HG02870 (cell line): Measurements from ENCODE around the gene GGTA1.

Experiments
- ATAC-seq: cut with Tn5 transposase; IDR thresholded peaks from one replicate; pipeline ENCODE4 v1.9.1; 2021; ENCODE audit warnings: mild to moderate bottlenecking, moderate library complexity; ENCODE audit not compliant: unreplicated experiment

Gene GGTA1

GRCh38 chr9:121500165-121500478, 478 bp upstream of the GGTA1 start:
- no peak for ATAC-seq

- ATAC-seq = no peak
Measured at GRCh38 chr9:121499177-121499426, 542 bp downstream of the GGTA1 start.

GRCh38 chr9:121498487-121499176, 1.0 kb downstream of the GGTA1 start:
- peak; percentile 10 for ATAC-seq

GRCh38 chr9:121498150-121498486, 1.5 kb downstream of the GGTA1 start:
- peak; percentile 73 for ATAC-seq

GRCh38 chr9:121495976-121496375, 3.7 kb downstream of the GGTA1 start:
- ATAC-seq = no peak

- no peak for ATAC-seq
Measured at GRCh38 chr9:121494192-121494591, 5.5 kb downstream of the GGTA1 start.

GRCh38 chr9:121491111-121491510, 8.5 kb downstream of the GGTA1 start:
- no peak for ATAC-seq

GRCh38 chr9:121489344-121489743, 10.3 kb downstream of the GGTA1 start:
- ATAC-seq = no peak

GRCh38 chr9:121486043-121486442, 13.6 kb downstream of the GGTA1 start:
- ATAC-seq = no peak

- no peak for ATAC-seq
Measured at GRCh38 chr9:121485623-121486022, 14.0 kb downstream of the GGTA1 start.

GRCh38 chr9:121484651-121485446, 14.8 kb downstream of the GGTA1 start:
- no peak for ATAC-seq

- no peak for ATAC-seq
Measured at GRCh38 chr9:121483473-121484031, 16.1 kb downstream of the GGTA1 start.

- no peak for ATAC-seq
Measured at GRCh38 chr9:121483049-121483448, 16.6 kb downstream of the GGTA1 start.

- ATAC-seq = no peak
Measured at GRCh38 chr9:121478816-121479676, 20.6 kb downstream of the GGTA1 start.

- ATAC-seq = no peak
Measured at GRCh38 chr9:121476156-121476555, 23.5 kb downstream of the GGTA1 start.

GRCh38 chr9:121474231-121474947, 25.3 kb downstream of the GGTA1 start:
- no peak for ATAC-seq

- ATAC-seq = no peak
Measured at GRCh38 chr9:121473229-121473628, 26.4 kb downstream of the GGTA1 start.

- no peak for ATAC-seq
Measured at GRCh38 chr9:121472446-121472845, 27.2 kb downstream of the GGTA1 start.

GRCh38 chr9:121466142-121466541, 33.5 kb downstream of the GGTA1 start:
- ATAC-seq = no peak

GRCh38 chr9:121464968-121465367, 34.7 kb downstream of the GGTA1 start:
- no peak for ATAC-seq
